GM23248 (cell line): ENCODE results near the gene GIT1. TPM values are rescaled to one million over a fixed set of nuclear protein-coding genes. Genes with fewer than 3 reads are reported as not detected.

ENCODE experiments used
- DNase-seq: peaks from one replicate; pipeline ENCODE4 v3.0.0-alpha.2; 2015
- H2AFZ ChIP-seq: fragments of 200-600 bp; sonication (generic); 2 replicates; pipeline ENCODE4 v1.6.1; 2016; ENCODE audit warnings: antibody characterized with exemption
- H3F3A ChIP-seq: fragments of 200-600 bp; sonication (generic); 2 replicates; pipeline ENCODE4 v1.6.1; 2016; ENCODE audit warnings: mild to moderate bottlenecking, antibody characterized with exemption, mixed run types; ENCODE audit not compliant: insufficient read depth
- H3K27ac ChIP-seq: fragments of 200-600 bp; sonication (generic); 2 replicates; pipeline ENCODE4 v1.5.1; 2016; ENCODE audit warnings: mild to moderate bottlenecking
- H3K27me3 ChIP-seq: fragments of 200-600 bp; sonication (generic); replicated peaks from 2 replicates; pipeline ENCODE4 v1.6.1; 2016; ENCODE audit warnings: mild to moderate bottlenecking; ENCODE audit not compliant: insufficient read depth
- H3K36me3 ChIP-seq: fragments of 200-600 bp; sonication (generic); 2 replicates; pipeline ENCODE4 v1.6.1; 2016; ENCODE audit warnings: low read depth, mild to moderate bottlenecking
- H3K4me1 ChIP-seq: fragments of 200-600 bp; sonication (generic); 2 replicates; pipeline ENCODE4 v1.6.1; 2016; ENCODE audit warnings: mild to moderate bottlenecking; ENCODE audit not compliant: insufficient read depth
- H3K4me2 ChIP-seq: fragments of 200-600 bp; sonication (generic); one replicate; pipeline ENCODE4 v1.6.1; 2016; ENCODE audit warnings: mild to moderate bottlenecking; ENCODE audit not compliant: unreplicated experiment
- H3K4me3 ChIP-seq: fragments of 200-600 bp; sonication (generic); 2 replicates; pipeline ENCODE4 v1.5.1; 2016; ENCODE audit warnings: mild to moderate bottlenecking
- H3K79me2 ChIP-seq: fragments of 200-600 bp; sonication (generic); 2 replicates; pipeline ENCODE4 v1.6.1; 2016; ENCODE audit warnings: mild to moderate bottlenecking; ENCODE audit not compliant: insufficient read depth
- H3K9ac ChIP-seq: fragments of 200-600 bp; sonication (generic); 2 replicates; pipeline ENCODE4 v1.6.1; 2016; ENCODE audit warnings: mild to moderate bottlenecking
- H3K9me2 ChIP-seq: fragments of 200-600 bp; sonication (generic); 2 replicates; pipeline ENCODE4 v1.6.1; 2016; ENCODE audit warnings: mixed run types, mild to moderate bottlenecking, moderate library complexity; ENCODE audit not compliant: insufficient read depth
- H3K9me3 ChIP-seq: fragments of 200-600 bp; sonication (generic); one replicate; pipeline ENCODE4 v1.6.1; 2017; ENCODE audit warnings: low read depth
- H4K20me1 ChIP-seq: fragments of 200-600 bp; sonication (generic); 2 replicates; pipeline ENCODE4 v1.6.0; 2016; ENCODE audit not compliant: insufficient read depth
- EZH2 ChIP-seq: fragments of 200-600 bp; sonication (generic); IDR thresholded peaks from 2 replicates; pipeline ENCODE4 v1.6.1; 2018; ENCODE audit warnings: antibody characterized with exemption, mild to moderate bottlenecking; ENCODE audit not compliant: insufficient read depth, poor library complexity, severe bottlenecking
- EZH2phosphoT487 ChIP-seq: fragments of 200-600 bp; sonication (generic); IDR thresholded peaks from 2 replicates; pipeline ENCODE4 v1.6.1; 2018; ENCODE audit warnings: antibody characterized with exemption, moderate library complexity, mild to moderate bottlenecking, low read depth; ENCODE audit not compliant: insufficient read depth
- WGBS, 2 experiments: methylation state at CpG; one replicate each; pipeline ENCODE4 v1.1.6; 2015 to 2017; ENCODE audit warnings: low lambda C conversion rate in 2 of 2, low coverage in 1 of 2; ENCODE audit errors: missing lambda C conversion rate in 2 of 2; 5-methylcytosine and 5-hydroxymethylcytosine counted together
- in situ Hi-C: fragments of 300-500 bp; cut with MboI; formaldehyde crosslinking; loops from 2 replicates; pipeline ENCODE4 v1.15.0; 2020
- polyA plus RNA-seq: library from polyadenylated mRNA; unstranded; fragments of >200 nt; fragmentation: Nextera tagmentation; extraction: Ambion mirVana; gene quantifications from 2 replicates; pipeline ENCODE4 v1.2.1, GENCODE V29; 2016
- total RNA-seq: library from RNA; depleted of rRNA; stranded (reverse); fragments of >200 nt; shearing (Covaris generic); gene quantifications from 2 replicates; pipeline ENCODE4 v1.2.3, GENCODE V29; 2014

GIT1 gene
- total and polyA plus RNA-seq, 2 experiments from 2014 or later, result 6.0 to 19.5 TPM

DNA sequence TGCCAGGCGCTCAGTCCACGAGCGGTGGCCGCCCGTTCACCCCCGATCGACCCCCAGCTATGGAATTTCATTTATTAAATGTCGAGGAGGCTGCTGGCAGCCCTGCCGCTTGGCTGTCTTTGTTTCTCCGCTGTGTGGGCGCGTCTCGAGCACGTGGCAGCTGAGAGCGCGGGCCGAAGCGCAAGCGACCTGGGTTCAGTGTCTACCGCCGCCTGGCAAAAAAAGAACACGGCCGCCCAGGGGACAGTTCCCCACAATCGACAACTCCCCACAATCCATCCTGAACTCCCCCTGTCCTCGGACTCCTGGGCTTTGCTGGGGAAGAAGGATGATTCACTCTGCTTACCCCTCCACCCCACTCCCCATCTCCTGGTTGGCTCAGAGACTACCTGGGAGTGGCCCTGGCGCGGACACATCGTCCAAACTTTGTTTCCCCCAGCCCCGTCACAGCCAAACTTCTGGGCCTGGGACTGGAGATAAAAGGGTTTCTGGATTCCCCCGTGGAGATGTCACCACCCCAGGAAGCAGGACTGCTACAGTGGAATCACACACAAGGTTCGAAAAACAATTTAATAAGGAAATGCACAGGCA is 1.8 kb upstream of the GIT1 start:
- Histone ChIP-seq H3K9me3 (no peaks in the 10 kb centered on the region), H3K27ac (peak overlapping the region; percentile 56), H3K9me2 (no peaks in the 10 kb centered on the region), H3K9ac (peak overlapping the region; percentile 32; the same call in 1 of the 2 replicates), H2AFZ (peak overlapping the region; percentile 79), H4K20me1 (no peaks in the 10 kb centered on the region), H3K36me3 (no peaks in the 10 kb centered on the region), H3K27me3 (no peaks in the 10 kb centered on the region), H3K4me3 (peak overlapping the region; percentile 66), H3K4me2 (peak overlapping the region; percentile 63), H3K79me2 (peaks cover 26% of the 10 kb centered on the region), H3F3A (peaks cover 20% of the 10 kb centered on the region; the same call in 1 of the 2 replicates), H3K4me1 (peaks cover 30% of the 10 kb centered on the region)
- peak; percentile 77 for DNase-seq
- WGBS, 2 experiments, result 1 to 4% methylated on average over 19 to 24 of the region's 31 CpGs
- no peak for TF ChIP-seq EZH2
- no peak for TF ChIP-seq EZH2phosphoT487
- in situ Hi-C loops, result no loop called here

DNA sequence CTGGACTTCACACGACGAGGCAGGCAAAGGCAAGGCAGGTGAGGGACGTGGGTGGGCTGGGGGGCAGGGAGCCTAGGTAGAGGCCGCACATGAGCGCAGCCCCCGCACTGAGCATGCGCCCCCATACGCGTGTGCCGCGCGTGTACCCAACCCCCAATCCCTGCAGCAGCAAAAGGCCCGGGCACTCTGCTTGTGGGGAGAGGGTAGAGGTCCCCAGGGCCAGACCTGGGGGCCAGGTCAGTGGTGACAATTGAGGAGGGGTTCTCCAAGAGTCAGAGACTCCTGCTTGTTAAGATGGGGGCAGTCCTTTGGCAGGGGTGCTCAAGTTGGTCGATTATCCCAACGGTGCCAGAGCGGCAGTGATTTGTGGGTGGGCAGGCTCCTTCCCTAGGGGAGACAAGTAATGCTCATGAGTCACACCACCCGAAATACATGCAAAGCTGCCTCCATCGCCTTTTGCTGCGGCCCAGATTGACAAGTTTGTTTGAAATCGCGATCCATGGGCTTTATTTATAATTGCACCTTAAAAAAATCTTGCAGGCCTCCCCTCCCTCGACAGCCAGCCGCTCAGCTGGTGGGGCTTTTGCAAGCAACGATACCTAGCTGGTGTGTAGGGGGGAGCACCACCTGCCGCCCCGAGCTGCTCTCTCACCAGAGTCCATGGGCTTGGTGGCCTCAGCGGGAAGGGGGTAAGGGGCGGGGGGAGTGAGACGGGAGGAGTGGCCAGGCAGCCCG is 1.1 kb upstream of the GIT1 start:
- TF ChIP-seq EZH2 (no peak), EZH2phosphoT487 (no peak)
- peaks cover 20% of the 10 kb centered on the region; the same call in 1 of the 2 replicates for H3F3A ChIP-seq
- H3K36me3 ChIP-seq, result no peaks in the 10 kb centered on the region
- peaks cover 30% of the 10 kb centered on the region for H3K4me1 ChIP-seq
- peak overlapping the region; percentile 56 for H3K27ac ChIP-seq
- no peaks in the 10 kb centered on the region for H3K27me3 ChIP-seq
- peak overlapping the region; percentile 79 for H2AFZ ChIP-seq
- H3K79me2 ChIP-seq, result peaks cover 33% of the 10 kb centered on the region
- H3K4me2 ChIP-seq, result peak overlapping the region; percentile 63
- in situ Hi-C loops, result no loop called here
- H3K9me3 ChIP-seq, result no peaks in the 10 kb centered on the region
- no peaks in the 10 kb centered on the region for H3K9me2 ChIP-seq
- H4K20me1 ChIP-seq, result no peaks in the 10 kb centered on the region
- 17 to 22% methylated on average over 25 to 30 of the region's 30 CpGs for WGBS, 2 experiments
- peak overlapping the region; percentile 66 for H3K4me3 ChIP-seq
- H3K9ac ChIP-seq, result peak overlapping the region; percentile 61; the same call in 1 of the 2 replicates
- peak; percentile 87 for DNase-seq

DNA sequence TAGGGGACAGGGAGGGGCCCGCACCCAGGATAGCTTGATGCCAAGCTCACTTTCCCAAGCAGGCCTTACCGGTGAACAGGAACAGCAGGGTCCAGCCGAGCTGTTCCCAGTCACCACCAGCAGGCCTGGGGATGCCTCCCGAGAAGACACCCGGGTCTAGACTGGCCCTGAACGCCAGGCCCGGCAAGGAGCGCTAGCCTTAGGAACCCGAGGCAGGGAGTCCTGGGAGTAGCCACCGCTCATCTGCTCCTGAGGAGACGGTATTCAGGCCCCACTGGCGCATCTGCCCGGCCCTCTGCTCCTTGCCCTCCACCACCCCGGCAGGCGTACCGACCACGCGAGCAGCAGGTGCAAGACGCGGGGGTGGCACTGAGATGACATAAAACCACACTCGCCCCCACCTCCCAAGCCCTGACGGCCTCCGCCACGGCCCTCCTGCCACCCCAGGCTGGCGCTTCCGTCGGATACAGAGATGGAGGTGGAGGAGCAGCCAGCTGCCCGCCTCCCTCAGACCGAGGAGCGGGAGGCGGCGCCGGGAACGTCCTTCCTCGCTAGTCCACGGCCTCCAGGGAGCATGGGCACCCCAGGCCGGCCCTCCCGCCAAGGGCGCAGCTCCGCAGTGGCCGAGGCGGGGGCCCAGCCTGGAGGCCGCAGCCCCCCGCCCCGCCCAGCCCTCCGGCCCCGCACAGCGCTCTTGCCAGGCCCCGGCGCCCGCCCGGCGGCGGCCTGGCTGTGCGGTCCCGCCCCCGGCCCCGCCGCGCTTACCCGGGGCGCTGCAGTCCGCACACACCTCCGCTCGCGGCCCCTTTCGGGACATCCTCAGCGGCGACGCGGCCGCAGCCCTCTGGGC is 661 bp downstream of the GIT1 start:
- TF ChIP-seq EZH2phosphoT487, result no peak
- no peak for TF ChIP-seq EZH2
- WGBS, 2 experiments, result 0% methylated on average over 23 to 30 of the region's 72 CpGs
- H3K79me2 ChIP-seq, result peaks cover 51% of the 10 kb centered on the region
- H3K4me3 ChIP-seq, result peak overlapping the region; percentile 94
- H3F3A ChIP-seq, result peaks cover 15% of the 10 kb centered on the region; the same call in 1 of the 2 replicates
- no peaks in the 10 kb centered on the region for H3K27me3 ChIP-seq
- H4K20me1 ChIP-seq, result peaks cover 3% of the 10 kb centered on the region; the same call in 1 of the 2 replicates
- peaks cover 30% of the 10 kb centered on the region for H3K4me1 ChIP-seq
- in situ Hi-C loops, result no loop called here
- DNase-seq, result peak; percentile 69
- H3K36me3 ChIP-seq, result no peaks in the 10 kb centered on the region
- H3K27ac ChIP-seq, result peak overlapping the region; percentile 56
- no peaks in the 10 kb centered on the region for H3K9me3 ChIP-seq
- H3K9me2 ChIP-seq, result no peaks in the 10 kb centered on the region
- H2AFZ ChIP-seq, result peak overlapping the region; percentile 54
- H3K4me2 ChIP-seq, result peak overlapping the region; percentile 95
- H3K9ac ChIP-seq, result peak overlapping the region; percentile 81

DNA sequence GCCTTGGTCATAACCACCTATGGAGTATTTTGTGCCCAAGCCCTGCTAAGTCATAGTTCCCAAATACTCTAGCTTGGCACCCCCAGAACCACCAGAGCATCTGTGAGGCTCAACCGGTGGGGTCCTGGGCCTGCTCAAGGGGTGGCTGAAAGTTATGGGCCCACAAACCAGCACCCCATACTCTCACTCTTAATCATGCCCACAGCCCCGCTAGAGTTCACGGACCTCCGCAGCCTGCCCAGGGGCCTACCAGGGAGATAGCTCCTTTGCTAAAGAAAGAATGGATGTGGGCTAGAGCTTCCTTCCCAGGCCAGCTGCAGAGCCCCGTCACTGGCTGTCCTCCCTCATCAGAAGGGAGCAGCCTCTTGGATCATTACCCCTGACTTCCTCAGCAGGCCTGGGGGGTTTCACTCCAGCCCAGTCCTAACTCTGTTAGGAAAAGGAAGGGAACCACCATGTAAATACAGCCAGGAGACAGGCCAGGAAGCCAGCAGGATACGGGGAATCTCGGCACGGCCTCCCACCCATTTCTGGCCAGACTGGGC is 1.4 kb downstream of the GIT1 start:
- Histone ChIP-seq H3K4me2 (peak overlapping the region; percentile 95), H3K27me3 (no peaks in the 10 kb centered on the region), H3K4me3 (peak overlapping the region; percentile 94), H3K79me2 (peaks cover 58% of the 10 kb centered on the region), H3K36me3 (no peaks in the 10 kb centered on the region), H3K27ac (peak overlapping the region; percentile 56), H3K9me2 (no peaks in the 10 kb centered on the region), H3K4me1 (peaks cover 30% of the 10 kb centered on the region), H3K9me3 (no peaks in the 10 kb centered on the region), H3K9ac (peak overlapping the region; percentile 81), H4K20me1 (peaks cover 3% of the 10 kb centered on the region; the same call in 1 of the 2 replicates), H2AFZ (peak overlapping the region; percentile 54), H3F3A (peaks cover 15% of the 10 kb centered on the region; the same call in 1 of the 2 replicates)
- TF ChIP-seq EZH2phosphoT487 (no peak), EZH2 (no peak)
- DNase-seq, result peak; percentile 47
- in situ Hi-C loops, result no loop called here
- WGBS, 2 experiments, result 8 to 12% methylated on average over 8 of the region's 8 CpGs
